WTC11 (cell line): Measurements from ENCODE around the gene LIN9. TPM values are rescaled to one million over a fixed set of nuclear protein-coding genes. Genes with fewer than 3 reads are reported as not detected.

Source experiments
- ATAC-seq: fragments of 200-7000 bp; cut with Tn5 transposase; 2 replicates; pipeline ENCODE4 v1.10.0; 2021; ENCODE audit warnings: mild to moderate bottlenecking, moderate library complexity
- CTCF ChIA-PET: fragments of 300-600 bp; sonication (Branson Sonifier 250); formaldehyde crosslinking; loops from one replicate; lab custom pipeline; 2021; ENCODE audit warnings: antibody characterized with exemption; lab: Charles Lee
- POLR2A ChIA-PET: fragments of 350-600 bp; sonication (Branson Sonifier 250); formaldehyde crosslinking; loops from one replicate; lab custom pipeline; 2021; ENCODE audit warnings: antibody characterized with exemption; lab: Charles Lee
- DNase-seq: peaks from one replicate; pipeline ENCODE4 v3.0.0; 2021; ENCODE audit warnings: low spot score
- H3K27ac Mint-ChIP-seq: 2 replicates; pipeline ENCODE4 v1.8.0; 2021; ENCODE audit warnings: mixed read lengths
- H3K27me3 Mint-ChIP-seq: 2 replicates; pipeline ENCODE4 v1.8.0; 2021; ENCODE audit warnings: low read depth, mild to moderate bottlenecking, moderate library complexity, mixed read lengths
- H3K36me3 Mint-ChIP-seq: 2 replicates; pipeline ENCODE4 v1.8.0; 2021; ENCODE audit warnings: mixed read lengths
- H3K4me1 Mint-ChIP-seq: 2 replicates; pipeline ENCODE4 v1.8.0; 2022; ENCODE audit warnings: mixed read lengths
- H3K4me3 Mint-ChIP-seq: 2 replicates; pipeline ENCODE4 v1.8.0; 2021; ENCODE audit warnings: mild to moderate bottlenecking, moderate library complexity, mixed read lengths
- H3K9me3 Mint-ChIP-seq: 2 replicates; pipeline ENCODE4 v1.8.0; 2021; ENCODE audit warnings: mixed read lengths
- CREB1 ChIP-seq: sonication (generic); formaldehyde crosslinking; IDR thresholded peaks from 2 replicates; pipeline ENCODE4 v1.8.0; 2023; ENCODE audit warnings: mild to moderate bottlenecking, missing genetic modification reagents
- E2F4 ChIP-seq: sonication (generic); formaldehyde crosslinking; IDR thresholded peaks from 2 replicates; pipeline ENCODE4 v1.8.1; 2022; ENCODE audit warnings: low read depth, mild to moderate bottlenecking, moderate library complexity, missing genetic modification reagents, borderline replicate concordance
- FOXK1 ChIP-seq: sonication (generic); formaldehyde crosslinking; IDR thresholded peaks from 2 replicates; pipeline ENCODE4 v1.8.0; 2022; ENCODE audit warnings: mild to moderate bottlenecking, moderate library complexity, missing genetic modification reagents
- FOXP1 ChIP-seq: sonication (generic); formaldehyde crosslinking; IDR thresholded peaks from 2 replicates; pipeline ENCODE4 v1.8.0; 2022; ENCODE audit warnings: missing genetic modification reagents, mild to moderate bottlenecking, moderate library complexity, borderline replicate concordance
- HMGA2 ChIP-seq: fragments of 250-450 bp; sonication (Bioruptor Pico); IDR thresholded peaks from 2 replicates; pipeline ENCODE4 v1.4.0; 2021; ENCODE audit warnings: mild to moderate bottlenecking, moderate library complexity
- IRF2 ChIP-seq: sonication (generic); formaldehyde crosslinking; IDR thresholded peaks from 2 replicates; pipeline ENCODE4 v1.8.0; 2022; ENCODE audit warnings: low read depth, missing genetic modification reagents, borderline replicate concordance
- JAZF1 ChIP-seq: fragments of 250-450 bp; sonication (Bioruptor Pico); IDR thresholded peaks from 2 replicates; pipeline ENCODE4 v1.9.0; 2021; ENCODE audit warnings: moderate library complexity, mild to moderate bottlenecking, inconsistent platforms
- NR2C2 ChIP-seq: sonication (generic); formaldehyde crosslinking; IDR thresholded peaks from 2 replicates; pipeline ENCODE4 v1.8.0; 2022; ENCODE audit warnings: mild to moderate bottlenecking, missing genetic modification reagents
- PRDM15 ChIP-seq: sonication (generic); formaldehyde crosslinking; IDR thresholded peaks from 2 replicates; pipeline ENCODE4 v1.8.0; 2022; ENCODE audit warnings: missing genetic modification reagents
- PRRX2 ChIP-seq: fragments of 250-450 bp; sonication (Bioruptor Pico); IDR thresholded peaks from 2 replicates; pipeline ENCODE4 v1.8.0; 2021; ENCODE audit warnings: mild to moderate bottlenecking
- RELA ChIP-seq: sonication (generic); formaldehyde crosslinking; IDR thresholded peaks from 2 replicates; pipeline ENCODE4 v1.8.1; 2022; ENCODE audit warnings: missing genetic modification reagents, mild to moderate bottlenecking, borderline replicate concordance
- ZBTB21 ChIP-seq: sonication (generic); formaldehyde crosslinking; IDR thresholded peaks from 2 replicates; pipeline ENCODE4 v1.8.1; 2023; ENCODE audit warnings: mild to moderate bottlenecking, missing genetic modification reagents, borderline replicate concordance
- ZNF138 ChIP-seq: sonication (generic); formaldehyde crosslinking; conservative IDR thresholded peaks from 2 replicates; pipeline ENCODE4 v1.8.1; 2022; ENCODE audit warnings: mild to moderate bottlenecking, moderate library complexity, missing genetic modification reagents
- ZNF263 ChIP-seq: sonication (generic); formaldehyde crosslinking; IDR thresholded peaks from 2 replicates; pipeline ENCODE4 v1.8.1; 2022; ENCODE audit warnings: low read depth, mild to moderate bottlenecking, moderate library complexity, missing genetic modification reagents
- ZNF281 ChIP-seq: sonication (generic); formaldehyde crosslinking; IDR thresholded peaks from 2 replicates; pipeline ENCODE4 v1.8.0; 2023; ENCODE audit warnings: mild to moderate bottlenecking, missing genetic modification reagents
- ZNF416 ChIP-seq: fragments of 250-450 bp; sonication (Bioruptor Pico); IDR thresholded peaks from 2 replicates; pipeline ENCODE4 v1.9.0; 2021; ENCODE audit warnings: mild to moderate bottlenecking, inconsistent platforms
- ZNF671 ChIP-seq: fragments of 250-450 bp; sonication (Bioruptor Pico); IDR thresholded peaks from 2 replicates; pipeline ENCODE4 v1.8.0; 2021; ENCODE audit warnings: mild to moderate bottlenecking
- total RNA-seq: library from RNA; stranded (reverse); gene quantifications from 3 replicates; pipeline ENCODE4 v1.2.3, GENCODE V29; 2021
- TF ChIP-seq, protein P1 (sequence below): sonication (generic); formaldehyde crosslinking; IDR thresholded peaks from 2 replicates; pipeline ENCODE4 v1.8.1; 2022; ENCODE audit warnings: low read depth, missing genetic modification reagents, borderline replicate concordance
- TF ChIP-seq, protein P2 (sequence below): sonication (generic); formaldehyde crosslinking; IDR thresholded peaks from 2 replicates; pipeline ENCODE4 v1.8.1; 2022; ENCODE audit warnings: missing genetic modification reagents, borderline replicate concordance

LIN9 gene
- total RNA-seq, 1 experiment from 2014 or later, result 15.7 TPM

DNA sequence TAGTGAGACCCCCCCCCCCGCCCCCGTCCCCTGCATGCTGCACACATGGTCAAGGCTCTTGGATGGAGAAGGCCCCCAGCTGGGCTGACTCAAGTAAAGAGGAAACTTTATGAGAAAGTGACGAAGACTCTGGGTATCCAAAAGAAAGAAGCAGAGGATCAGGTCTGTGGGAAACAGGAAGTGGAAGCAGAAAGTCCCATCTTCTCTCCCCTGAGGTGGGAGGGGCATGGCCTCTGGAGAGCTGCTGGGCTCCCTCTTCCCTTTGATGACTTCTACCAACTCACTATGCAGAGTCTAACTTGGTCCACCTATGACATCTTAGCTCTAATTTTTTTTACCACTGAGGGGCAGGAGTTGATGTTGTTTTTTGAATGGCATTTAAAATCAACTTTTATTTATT, 42.7 kb upstream of the LIN9 start (continued):
- TF ChIP-seq, protein P1, sequence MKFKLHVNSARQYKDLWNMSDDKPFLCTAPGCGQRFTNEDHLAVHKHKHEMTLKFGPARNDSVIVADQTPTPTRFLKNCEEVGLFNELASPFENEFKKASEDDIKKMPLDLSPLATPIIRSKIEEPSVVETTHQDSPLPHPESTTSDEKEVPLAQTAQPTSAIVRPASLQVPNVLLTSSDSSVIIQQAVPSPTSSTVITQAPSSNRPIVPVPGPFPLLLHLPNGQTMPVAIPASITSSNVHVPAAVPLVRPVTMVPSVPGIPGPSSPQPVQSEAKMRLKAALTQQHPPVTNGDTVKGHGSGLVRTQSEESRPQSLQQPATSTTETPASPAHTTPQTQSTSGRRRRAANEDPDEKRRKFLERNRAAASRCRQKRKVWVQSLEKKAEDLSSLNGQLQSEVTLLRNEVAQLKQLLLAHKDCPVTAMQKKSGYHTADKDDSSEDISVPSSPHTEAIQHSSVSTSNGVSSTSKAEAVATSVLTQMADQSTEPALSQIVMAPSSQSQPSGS (CRISPR knock-in tag), result no peak
- TF ChIP-seq ZNF416 (no peak), NR2C2 (CRISPR knock-in tag) (no peak), FOXK1 (CRISPR knock-in tag) (no peak), HMGA2 (CRISPR knock-in tag) (no peak)

- no peak overlapping the region for H3K4me3 Mint-ChIP-seq
- POLR2A ChIA-PET, result no interaction called here
- peaks cover 12% of the 10 kb centered on the region for H3K4me1 Mint-ChIP-seq
- ATAC-seq, result no peak
- H3K36me3 Mint-ChIP-seq, result peaks cover 1% of the 10 kb centered on the region; the same call in 1 of the 2 replicates
- H3K9me3 Mint-ChIP-seq, result no peaks in the 10 kb centered on the region
- H3K27ac Mint-ChIP-seq, result no peak overlapping the region
- DNase-seq, result no peak
- CTCF ChIA-PET, result interaction anchor here (0.8 to 1.2 kb wide), 2 partner anchors 17 to 258 kb away, joined by 3 to 4 read pairs; no protein-coding TSS in a partner anchor
- TF ChIP-seq ZNF281 (CRISPR knock-in tag) (no peak), PRDM15 (CRISPR knock-in tag) (no peak), FOXP1 (no peak), E2F4 (CRISPR knock-in tag) (no peak), ZNF671 (CRISPR knock-in tag) (no peak), IRF2 (CRISPR knock-in tag) (no peak), PRRX2 (CRISPR knock-in tag) (no peak), ZBTB21 (CRISPR knock-in tag) (no peak)
- TF ChIP-seq, all 79 proteins: peak for 0
- no peaks in the 10 kb centered on the region for H3K27me3 Mint-ChIP-seq
Observed at GRCh38 chr1:226350519-226350865, 41.5 kb upstream of the LIN9 start.

DNA sequence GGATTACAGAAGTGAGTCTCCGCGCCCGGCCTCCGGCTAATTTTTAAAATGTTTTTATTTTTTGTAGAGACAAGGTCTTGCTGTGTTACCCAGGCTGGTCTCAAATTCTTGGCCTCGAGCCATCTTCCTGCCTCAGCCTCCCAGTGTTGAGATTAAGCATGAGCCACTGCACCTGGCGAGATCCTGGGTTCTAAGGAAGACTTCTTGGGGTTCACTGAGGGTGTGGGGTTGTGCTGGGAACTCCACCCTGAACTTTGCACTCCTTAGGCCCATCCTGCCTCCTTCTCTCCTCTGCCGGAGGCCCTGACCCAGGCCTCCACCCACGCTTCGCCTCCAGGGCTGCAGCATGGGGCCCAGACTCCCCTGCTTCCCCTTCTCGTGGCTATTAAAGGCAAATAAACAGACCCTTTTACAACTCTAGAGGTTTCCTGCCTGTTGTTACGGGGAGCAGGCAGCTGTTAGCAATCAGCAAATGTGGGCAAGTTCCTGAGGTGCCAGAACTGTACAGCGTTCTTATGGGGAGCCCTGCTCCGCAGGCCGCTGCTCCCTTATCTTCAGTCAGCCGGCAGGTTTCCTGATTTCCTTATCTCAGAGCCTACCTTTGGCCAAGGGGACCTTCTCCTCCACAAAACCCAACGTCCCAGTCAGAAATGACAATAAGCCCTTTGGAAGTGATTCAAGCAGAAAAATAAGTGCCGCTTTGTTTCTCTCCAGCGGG, 41.0 kb upstream of the LIN9 start:
- ATAC-seq (no peak), DNase-seq (no peak)
- ChIA-PET CTCF (interaction anchor here (0.8 to 1.2 kb wide), 2 partner anchors 16 to 259 kb away, joined by 3 to 4 read pairs; no protein-coding TSS in a partner anchor), POLR2A (no interaction called here)
- H3K9me3 Mint-ChIP-seq, result no peaks in the 10 kb centered on the region
- H3K4me1 Mint-ChIP-seq, result peaks cover 12% of the 10 kb centered on the region
- H3K27me3 Mint-ChIP-seq, result no peaks in the 10 kb centered on the region
- no peaks in the 10 kb centered on the region for H3K36me3 Mint-ChIP-seq
- no peak overlapping the region for H3K4me3 Mint-ChIP-seq
- H3K27ac Mint-ChIP-seq, result no peak overlapping the region
- TF ChIP-seq ZNF138 (CRISPR knock-in tag) (no peak), JAZF1 (CRISPR knock-in tag) (no peak), RELA (CRISPR knock-in tag) (no peak), ZNF263 (CRISPR knock-in tag) (no peak), CREB1 (CRISPR knock-in tag) (no peak), ZNF671 (CRISPR knock-in tag) (no peak), FOXP1 (no peak), ZNF416 (no peak)
- TF ChIP-seq, protein P2, sequence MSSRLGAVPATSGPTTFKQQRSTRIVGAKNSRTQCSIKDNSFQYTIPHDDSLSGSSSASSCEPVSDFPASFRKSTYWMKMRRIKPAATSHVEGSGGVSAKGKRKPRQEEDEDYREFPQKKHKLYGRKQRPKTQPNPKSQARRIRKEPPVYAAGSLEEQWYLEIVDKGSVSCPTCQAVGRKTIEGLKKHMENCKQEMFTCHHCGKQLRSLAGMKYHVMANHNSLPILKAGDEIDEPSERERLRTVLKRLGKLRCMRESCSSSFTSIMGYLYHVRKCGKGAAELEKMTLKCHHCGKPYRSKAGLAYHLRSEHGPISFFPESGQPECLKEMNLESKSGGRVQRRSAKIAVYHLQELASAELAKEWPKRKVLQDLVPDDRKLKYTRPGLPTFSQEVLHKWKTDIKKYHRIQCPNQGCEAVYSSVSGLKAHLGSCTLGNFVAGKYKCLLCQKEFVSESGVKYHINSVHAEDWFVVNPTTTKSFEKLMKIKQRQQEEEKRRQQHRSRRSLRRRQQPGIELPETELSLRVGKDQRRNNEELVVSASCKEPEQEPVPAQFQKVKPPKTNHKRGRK (CRISPR knock-in tag), result no peak
- TF ChIP-seq, protein P1 (CRISPR knock-in tag), result no peak
